ENCODE measurements around the gene AK5.

- TF ChIP-seq, protein P1, sequence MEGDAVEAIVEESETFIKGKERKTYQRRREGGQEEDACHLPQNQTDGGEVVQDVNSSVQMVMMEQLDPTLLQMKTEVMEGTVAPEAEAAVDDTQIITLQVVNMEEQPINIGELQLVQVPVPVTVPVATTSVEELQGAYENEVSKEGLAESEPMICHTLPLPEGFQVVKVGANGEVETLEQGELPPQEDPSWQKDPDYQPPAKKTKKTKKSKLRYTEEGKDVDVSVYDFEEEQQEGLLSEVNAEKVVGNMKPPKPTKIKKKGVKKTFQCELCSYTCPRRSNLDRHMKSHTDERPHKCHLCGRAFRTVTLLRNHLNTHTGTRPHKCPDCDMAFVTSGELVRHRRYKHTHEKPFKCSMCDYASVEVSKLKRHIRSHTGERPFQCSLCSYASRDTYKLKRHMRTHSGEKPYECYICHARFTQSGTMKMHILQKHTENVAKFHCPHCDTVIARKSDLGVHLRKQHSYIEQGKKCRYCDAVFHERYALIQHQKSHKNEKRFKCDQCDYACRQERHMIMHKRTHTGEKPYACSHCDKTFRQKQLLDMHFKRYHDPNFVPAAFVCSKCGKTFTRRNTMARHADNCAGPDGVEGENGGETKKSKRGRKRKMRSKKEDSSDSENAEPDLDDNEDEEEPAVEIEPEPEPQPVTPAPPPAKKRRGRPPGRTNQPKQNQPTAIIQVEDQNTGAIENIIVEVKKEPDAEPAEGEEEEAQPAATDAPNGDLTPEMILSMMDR (IDR thresholded peaks at IDR 0.05; ENCODE audit: low read depth, low read length): no peak
- no peak for TF ChIP-seq EZH2phosphoT487 (IDR thresholded peaks at IDR 0.05; ENCODE audit: low read depth)
Measured at GRCh38 chr1:77597310-77597709, 315.5 kb downstream of the AK5 start.

Data from OCI-LY3 (cell line).